GM21717 (cell line): ENCODE data around the gene LIMA1.
"Not testable (repeated sequence)": the region's sequence is repeated elsewhere in the genome, so short reads cannot be mapped to it uniquely, and the experiment has no call there.

Experiments
- ATAC-seq: cut with Tn5 transposase; IDR thresholded peaks from one replicate; pipeline ENCODE4 v1.9.1; 2021; ENCODE audit warnings: mild to moderate bottlenecking, moderate library complexity; ENCODE audit not compliant: unreplicated experiment

The LIMA1 gene

DNA sequence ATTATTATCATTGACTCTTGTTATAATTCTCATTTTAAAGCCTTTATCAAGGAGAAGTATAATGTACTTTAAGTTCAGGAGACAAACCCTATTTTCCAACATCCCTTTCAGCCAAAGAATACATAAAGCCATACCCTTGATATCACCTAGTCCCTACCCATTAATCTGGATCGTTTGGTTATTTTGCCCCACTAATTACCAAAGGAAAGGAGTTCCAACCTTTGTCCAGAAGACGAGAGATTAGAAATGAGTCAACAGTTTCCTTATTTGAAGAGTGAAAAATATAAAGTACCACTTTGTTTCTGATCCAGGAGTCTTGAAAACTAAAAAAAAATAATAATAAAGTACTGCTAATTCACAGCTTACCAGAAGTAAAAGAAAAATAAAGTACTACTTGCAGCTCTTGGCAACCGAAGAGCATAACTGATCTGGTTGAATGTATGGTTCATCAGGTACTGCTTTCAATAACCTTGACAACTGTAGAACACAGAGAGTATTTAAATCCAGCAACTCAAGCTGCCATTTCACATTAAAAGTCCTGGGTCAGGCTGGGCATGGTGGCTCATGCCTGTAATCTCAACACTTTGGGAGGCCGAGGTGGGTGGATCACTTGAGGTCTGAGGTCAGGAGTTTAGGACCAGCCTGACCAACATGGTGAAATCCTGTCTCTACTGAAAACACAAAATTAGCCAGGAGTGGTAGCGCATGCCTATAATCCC, 33.7 kb downstream of the LIMA1 start:
- no peak for ATAC-seq

DNA sequence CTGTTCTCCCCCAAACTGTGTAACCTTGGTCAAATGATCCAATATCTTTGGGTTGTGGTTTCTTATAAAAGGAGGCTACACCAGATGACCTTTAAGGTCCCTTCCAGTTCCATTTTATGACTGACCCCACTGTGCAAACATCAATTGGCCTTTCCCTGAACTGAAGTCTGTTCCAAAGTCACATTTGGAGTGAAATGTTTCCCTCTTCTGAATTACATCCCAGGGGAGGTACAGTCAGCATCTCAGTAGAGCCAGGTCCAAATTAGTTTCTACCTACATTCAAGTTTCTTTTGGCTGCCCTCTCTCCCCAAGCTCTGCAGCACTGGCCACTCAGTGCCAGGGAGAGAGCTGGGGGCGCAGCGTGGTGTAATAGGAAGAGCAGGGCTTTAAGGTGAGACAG, 34.4 kb downstream of the LIMA1 start:
- ATAC-seq = no peak

DNA sequence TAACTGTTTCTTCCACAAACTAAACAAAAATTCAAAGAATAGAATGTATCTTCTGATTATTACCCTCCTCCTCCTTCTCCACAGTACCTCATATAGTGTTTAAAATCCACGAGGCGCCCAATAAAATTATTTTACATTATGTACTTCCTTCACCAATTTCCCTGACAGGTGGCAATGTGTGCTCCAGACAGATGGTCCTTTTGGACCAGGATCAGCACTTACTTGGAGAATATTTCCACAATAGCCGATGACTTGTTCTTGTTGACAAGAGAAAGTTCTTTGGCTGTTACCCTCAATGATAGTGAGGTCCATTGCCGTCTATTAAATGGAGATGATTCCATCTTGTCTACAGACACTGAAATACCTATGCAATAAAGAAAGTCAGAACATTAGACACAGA, 34.9 kb downstream of the LIMA1 start:
- no peak for ATAC-seq

DNA sequence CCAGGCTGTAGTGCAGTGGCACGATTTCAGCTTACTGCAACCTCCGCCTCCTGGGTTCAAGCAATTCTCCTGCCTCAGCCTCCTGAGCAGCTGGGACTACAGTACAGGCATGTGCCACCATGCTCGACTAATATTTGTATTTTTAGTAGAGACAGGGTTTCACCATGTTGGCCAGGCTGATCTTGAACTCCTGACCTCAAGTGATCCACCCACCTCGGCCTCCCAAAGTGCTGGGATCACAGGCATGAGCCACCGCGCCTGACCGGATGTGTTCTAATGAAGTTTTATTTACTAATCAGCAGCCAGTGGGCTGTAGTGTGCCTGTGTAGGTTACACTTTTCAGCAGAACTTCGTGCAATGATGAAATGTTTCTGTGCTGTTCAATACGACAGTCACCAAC, 35.7 kb downstream of the LIMA1 start:
- not testable (repeated sequence) for ATAC-seq

DNA sequence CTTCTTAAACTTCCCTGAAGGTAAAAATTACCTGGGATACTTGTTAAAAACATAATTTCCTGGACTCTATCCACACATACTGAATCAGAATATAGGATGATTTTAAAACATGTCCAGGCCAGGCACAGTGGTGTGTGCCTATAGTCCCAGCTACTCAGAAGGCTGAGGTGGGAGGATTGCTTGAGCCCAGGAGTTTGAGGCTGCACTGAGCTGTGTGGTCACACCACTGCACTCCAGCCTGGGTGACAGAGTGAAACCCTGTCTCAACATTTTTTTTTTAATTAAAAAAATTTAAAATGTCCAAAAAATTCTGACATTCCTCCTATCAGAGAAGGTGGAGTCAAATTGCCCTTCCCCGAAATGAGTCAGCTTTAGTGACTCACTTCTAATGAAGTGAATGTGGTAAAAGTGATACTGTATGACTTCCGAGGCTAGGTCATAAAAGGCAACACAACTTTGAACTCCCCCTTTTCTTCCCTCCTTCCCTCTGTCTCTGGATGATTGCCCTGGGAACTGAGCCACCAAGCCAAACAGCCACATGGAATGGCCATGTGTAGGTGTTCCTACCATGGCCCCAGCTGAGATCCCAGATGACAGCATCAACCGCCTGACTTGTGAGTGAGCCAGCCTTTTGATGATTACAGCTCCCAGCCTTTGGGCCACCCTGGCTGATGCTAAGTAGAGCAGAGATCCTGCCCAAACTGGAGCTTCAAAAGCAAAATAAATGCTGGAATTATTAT, 36.3 kb downstream of the LIMA1 start:
- no peak for ATAC-seq

DNA sequence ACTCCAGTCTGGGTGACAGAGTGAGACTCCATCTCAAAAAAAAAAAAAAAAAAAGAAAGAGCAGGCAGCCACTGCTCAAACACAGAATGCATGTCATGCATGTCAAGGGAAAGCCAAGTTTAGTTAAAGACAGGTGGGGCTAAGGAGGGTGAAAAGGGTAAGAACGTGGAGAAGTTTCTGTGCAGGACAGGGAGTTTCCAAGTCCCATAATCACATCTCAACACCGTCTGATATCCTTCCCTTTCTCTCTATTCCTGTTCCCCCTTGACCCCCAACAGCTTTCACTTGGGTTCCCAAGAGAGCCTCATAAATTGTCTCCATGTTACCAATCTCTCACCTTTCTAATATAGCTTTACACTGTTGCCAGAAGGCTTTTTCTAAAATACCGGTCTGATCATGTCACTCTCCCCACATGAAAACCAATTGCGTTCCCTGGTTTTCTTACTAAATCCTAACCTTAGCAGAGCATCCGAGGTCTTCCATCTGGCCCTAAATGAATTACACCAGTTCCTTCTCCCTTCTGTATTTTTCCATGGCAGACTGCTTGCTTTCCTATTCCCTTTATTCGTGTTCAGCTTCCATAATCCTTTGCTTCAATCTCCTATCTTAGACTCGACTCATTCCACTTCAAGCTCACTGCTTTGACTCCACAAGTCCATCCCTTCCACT, 37.0 kb downstream of the LIMA1 start:
- no peak for ATAC-seq

DNA sequence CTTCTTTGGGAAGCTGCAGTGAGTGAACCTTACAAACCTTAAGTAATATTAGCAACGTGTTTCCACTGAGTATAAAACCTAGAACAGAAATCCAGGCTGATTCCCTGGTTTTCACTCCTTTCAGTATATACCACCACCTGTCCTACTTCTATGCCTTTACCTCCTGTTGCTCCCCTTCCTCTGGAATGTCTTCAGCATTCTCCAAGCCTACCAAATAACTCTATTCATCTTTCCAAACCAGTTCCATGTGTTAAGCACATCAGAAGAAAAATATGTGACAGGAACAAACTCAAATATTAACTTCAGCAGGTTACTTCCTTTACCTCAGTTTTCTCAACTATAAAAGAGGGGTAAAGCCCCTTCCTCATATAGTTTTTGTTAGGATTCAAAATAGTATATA, 39.8 kb downstream of the LIMA1 start:
- no peak for ATAC-seq

DNA sequence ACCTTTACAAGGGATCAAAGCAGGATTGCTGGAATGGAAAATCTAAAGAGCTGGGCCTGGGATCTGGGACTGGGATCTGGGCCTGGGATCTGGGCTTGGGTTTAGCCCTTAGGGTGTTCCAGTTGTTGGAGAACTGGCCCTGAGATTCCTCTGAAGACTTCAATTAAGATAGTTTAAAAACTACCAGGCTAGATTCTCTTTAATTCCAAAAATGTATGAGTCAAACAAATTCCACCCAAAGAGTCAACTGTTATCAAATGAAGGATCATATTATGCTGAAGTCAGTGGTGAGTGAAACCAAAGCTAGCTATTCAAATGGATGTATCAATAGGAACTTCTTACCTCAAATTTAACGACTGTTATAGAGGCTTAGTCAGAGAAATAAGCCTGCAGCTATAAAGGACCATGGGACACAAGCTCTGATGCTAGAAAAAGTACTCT, 40.5 kb downstream of the LIMA1 start:
- no peak for ATAC-seq

DNA sequence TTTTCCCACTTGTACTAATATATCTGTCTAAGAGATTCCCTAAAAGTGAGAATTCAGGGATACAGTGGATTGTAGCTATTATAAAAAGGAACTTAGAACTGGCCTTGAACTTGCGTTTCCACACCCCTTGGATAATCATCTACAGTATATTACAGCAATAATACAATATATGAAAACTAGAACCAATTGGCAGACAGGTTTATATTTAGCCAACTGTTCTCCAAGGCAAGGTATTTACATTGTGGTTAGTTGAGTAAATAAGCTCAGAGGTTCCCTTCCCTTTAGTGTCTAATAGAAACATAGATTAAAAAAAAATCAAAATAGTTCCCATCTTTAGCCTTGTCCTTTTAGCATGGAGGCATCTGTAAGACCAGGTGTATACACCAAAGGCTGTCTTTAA, 42.1 kb downstream of the LIMA1 start:
- no peak for ATAC-seq

DNA sequence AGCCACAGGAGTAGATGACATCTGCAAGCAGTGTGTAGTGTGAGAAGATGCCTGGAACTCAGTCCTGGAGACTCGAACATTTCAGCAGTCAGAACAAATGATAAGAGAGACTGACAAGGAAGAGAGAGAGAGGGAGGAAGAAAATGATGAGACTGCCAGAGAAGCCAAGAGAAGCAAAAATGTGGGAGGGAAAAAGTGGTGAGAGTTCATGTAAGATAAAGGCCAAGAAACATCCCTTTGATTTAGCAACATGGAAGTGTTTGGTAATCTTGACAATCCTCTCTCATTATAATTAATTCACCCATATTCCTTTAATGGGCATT, 42.6 kb downstream of the LIMA1 start:
- no peak for ATAC-seq

DNA sequence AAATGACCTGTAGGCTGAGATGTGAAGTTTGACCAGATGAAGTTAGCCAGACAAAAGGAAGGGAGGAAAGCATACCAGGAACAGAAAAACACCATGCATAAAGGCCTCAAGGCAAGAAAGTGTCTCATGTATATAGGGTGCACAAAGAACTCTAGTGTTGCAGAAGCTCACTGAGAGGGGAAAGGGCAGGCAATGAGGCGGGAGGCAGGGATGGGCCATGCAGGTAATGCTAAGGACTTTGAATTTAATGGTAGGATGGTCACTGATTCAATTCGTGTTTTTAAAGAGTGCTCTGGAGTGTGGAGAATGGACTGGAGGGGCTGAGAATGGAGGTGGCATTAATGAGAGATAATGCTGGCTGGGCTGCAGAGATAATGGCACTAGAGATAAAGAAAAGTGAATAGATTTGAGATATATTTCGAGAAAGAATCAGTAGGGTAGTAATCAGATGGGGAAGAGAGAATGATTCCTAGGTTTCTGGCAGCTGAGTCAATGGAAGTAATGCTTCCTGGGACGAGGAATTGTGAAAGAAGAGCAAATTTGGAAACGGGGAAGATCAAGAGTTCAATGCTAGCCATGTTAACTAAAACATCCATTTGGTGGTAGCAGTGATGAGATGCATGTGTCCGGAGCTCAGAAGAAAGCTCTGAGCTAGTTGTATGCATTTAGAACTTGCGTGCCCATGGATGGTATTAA, 43.1 kb downstream of the LIMA1 start:
- ATAC-seq = no peak

DNA sequence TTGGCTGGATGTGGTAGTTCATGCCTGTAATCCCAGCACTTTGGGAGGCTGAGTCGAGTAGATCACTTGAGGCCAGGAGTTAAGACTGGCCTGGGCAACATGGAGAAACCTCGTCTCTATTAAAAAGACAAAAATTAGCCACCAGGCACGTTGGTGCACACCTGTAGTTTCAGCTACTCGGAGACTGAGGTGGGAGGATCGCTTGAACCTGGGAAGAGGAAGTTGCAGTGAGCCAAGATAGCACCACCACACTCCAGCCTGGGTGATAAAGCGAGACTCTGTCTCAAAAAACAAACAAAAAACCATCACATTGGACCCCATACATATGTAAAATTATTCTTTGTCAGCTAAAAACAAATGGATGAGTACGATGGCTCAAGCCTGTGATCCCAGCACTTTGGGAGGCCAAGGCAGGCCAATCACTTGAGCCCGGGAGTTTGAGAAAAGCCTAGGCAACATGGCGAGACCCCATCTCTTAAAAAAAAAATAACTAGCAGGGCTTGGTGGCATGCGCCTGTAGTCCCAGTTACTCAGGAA, 43.9 kb downstream of the LIMA1 start:
- ATAC-seq = no peak

DNA sequence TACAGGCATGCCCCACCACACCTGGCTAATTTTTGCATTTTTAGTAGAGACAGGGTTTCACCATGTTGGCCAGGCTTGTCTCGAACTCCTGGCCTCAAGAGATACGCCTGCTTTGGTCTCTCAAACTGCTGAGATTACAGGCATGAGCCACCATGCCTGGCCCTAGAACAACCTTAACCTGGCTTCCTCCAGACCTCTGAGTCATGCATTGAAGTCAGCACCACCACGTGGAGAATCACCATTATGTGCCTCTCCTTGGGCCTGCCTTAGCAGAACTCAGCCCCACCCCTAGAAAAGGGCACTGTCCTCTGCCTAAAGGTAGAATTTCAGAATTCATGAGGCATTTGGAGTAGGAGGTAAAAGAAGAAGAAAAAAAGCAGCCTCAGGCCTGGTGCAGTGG, 49.0 kb downstream of the LIMA1 start:
- ATAC-seq = no peak

DNA sequence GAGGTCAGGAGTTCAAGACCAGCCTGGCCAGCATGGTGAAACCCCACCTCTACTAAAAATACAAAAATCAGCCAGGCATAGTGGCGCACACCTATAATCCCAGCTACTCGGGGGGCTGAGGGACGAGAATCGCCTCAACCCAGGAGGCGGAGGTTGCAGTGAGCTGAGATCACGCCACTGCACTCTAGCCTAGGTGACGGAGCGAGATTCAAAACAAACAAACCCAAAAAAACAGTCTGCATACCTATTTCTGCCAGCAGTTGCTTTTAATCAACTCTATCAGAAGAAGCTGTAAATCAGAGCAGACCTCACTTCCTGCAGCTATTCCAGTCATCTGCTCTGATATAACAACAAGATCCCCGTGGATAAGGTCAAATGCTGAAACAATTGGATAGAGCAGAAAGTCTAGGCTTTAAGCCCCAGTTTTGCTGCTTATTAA, 50.5 kb downstream of the LIMA1 start:
- ATAC-seq = no peak

DNA sequence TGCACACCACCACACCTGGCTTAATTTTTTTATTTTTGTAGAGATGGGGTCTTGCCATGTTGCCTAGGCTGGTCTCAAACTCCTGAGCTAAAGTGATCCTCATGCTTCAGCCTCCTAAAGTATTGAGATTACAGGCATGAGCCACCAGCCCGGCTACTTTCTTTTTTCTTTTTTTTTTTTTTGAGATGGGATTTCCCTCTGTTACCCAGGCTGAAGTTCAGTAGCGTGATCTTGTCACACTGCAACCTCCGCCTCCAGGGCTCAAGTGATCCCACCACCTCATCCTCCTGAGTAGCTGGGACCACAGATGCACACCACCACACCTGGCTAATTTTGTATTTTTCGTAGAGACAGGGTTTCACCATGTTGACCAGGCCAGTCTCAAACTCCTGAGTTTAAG, 51.1 kb downstream of the LIMA1 start:
- ATAC-seq = no peak

DNA sequence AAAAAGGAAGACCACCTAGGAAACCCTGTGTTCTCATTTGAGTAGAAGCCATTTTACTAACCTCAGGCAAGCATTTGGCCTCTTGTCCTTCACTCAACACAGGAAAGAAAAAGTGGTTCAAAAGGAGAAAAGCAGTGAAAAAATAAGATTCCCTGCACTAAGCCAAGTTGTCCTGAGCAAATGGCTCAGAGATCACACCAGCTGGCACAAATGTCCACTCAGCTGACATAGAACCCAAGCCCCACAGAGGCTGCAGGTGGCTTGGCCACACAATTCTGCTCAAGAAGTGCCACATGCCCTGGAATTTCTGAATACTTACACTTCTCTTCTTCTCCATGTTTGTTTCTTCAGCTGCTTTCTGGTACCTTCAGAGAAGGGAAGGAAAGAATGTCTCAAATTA, 52.0 kb downstream of the LIMA1 start:
- no peak for ATAC-seq

DNA sequence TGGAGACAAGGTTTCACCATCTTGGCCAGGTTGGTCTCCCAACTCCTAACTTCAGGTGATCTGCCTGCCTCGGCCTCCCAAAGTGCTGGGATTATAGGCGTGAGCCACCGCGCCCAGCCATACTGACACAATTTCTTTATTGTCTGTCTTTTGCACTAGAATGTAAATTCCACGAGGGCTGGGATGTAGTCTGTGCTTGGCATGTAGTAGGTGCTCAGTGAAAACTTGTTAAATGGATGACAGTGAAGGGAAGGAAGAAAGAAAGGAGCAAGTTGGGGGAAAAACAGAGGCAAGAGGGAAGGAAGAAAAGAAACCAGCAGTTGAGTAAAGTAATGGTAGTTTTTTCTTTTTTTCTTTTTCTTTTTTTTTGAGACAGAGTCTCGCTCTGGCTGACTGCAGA, 53.1 kb downstream of the LIMA1 start:
- ATAC-seq = no peak

DNA sequence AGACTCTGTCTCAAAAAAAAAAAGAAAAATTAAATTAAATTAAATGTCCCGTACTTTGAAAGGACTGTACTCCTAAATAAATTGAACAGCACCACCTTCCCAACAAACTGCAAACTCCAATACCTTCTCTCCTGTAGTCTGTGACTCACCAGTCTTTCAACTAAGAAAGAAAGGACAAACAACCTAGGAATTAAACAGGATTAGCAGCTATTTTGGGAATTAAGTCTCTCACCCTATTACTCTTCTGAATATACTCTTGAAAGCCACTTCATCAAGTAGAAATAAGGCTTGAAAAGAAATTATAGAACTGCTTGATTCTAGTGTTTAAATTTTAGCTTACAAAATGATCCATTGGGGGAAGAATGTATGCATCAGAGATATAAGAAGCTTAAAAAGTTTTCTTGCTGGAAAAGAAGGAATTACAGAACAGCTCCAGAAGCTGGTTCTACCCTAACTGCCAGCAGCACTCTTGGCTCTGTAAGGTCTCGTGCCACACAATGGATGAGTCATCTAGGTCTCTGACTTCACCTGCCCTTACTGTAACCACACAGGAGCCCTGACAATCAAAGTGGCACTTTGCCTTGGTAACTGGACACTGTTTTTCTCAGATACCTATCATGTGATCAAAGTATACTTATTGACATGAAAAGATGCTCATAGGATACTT, 59.2 kb downstream of the LIMA1 start:
- ATAC-seq = no peak

DNA sequence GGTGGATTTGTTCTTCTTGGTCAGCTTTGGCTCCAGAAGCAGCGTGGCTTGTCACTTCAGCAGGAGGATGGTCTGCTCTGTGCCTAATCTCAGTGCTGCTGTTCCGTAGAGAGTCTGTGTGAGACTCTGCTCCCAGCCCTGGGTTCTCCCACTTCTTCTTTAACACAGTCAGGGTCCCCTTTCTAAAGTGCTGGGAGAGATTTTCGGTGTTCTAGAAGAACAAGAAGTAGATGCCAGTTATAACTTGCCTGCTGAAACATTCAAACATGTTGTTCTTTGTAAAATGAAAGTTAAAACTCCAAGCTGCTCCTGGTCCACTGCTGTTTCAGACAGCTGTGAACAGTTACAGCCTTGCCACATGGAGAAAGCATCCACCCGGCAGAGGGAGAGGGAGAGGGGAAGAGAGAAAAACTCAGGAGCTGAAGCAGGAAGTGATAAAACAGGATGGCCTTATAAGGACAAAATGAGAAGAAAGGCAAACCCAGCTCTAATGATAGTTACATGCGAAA, 61.0 kb downstream of the LIMA1 start:
- no peak for ATAC-seq

DNA sequence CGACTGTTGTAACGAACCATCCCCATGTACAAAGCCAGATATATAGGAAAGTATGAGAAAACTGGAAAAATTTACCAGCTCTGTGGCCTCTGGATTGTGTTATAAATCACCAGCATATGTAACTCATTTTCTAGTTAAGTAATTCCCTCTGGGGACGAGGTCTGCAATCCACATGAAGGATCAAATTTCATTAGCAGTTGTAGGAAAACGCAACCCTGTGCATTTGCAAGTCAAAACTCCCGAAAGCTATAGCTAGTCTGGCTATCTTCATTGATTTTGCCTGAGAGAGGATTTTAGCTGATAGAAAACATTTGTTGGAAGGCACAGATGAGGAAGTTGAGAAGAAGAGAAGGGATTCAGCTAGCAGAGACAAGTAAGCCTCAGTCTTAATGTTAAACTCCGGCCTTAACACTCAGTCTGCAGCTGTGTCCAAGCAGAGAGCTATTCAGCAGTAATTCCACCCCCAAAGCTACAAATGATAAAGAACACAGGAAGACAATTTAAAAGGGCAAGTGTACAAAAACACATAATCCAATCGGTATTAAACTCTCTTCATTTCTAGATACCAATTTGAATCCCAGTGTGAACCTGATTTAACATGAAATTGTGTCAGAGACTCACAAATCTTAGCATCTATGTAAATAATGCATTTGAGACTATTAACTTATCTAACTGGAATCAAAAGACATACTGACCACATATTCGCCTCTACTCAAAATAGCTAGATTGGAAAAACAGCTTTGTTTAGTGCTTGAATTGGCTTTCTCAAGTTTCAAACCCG, 61.9 kb downstream of the LIMA1 start:
- no peak for ATAC-seq
